Calu3 (cell line): ENCODE data around the gene DOHH. TPM values are rescaled to one million over a fixed set of nuclear protein-coding genes. Genes with fewer than 3 reads are reported as not detected.

Source experiments
- BruUV-seq: library from RNA; stranded (reverse); fragments of 400-500 nt; replicated peaks from 2 replicates; lab custom pipeline; 2021; lab: Mats Ljungman, UMichigan
- CTCF ChIA-PET: fragments of 300-600 bp; sonication (Branson Sonifier 250); formaldehyde crosslinking; loops from one replicate; lab custom pipeline; 2022; ENCODE audit warnings: antibody characterized with exemption; lab: Charles Lee
- DNase-seq: peaks from one replicate; pipeline ENCODE4 v3.0.0; 2022
- H3K27ac Mint-ChIP-seq: one replicate; pipeline ENCODE4 v1.8.0; 2022; ENCODE audit warnings: mixed read lengths; ENCODE audit not compliant: unreplicated experiment
- H3K27me3 Mint-ChIP-seq: one replicate; pipeline ENCODE4 v1.8.0; 2022; ENCODE audit warnings: mixed read lengths; ENCODE audit not compliant: unreplicated experiment
- H3K36me3 Mint-ChIP-seq: one replicate; pipeline ENCODE4 v1.8.0; 2022; ENCODE audit warnings: mild to moderate bottlenecking, moderate library complexity, mixed read lengths; ENCODE audit not compliant: insufficient read depth, unreplicated experiment
- H3K4me1 Mint-ChIP-seq: one replicate; pipeline ENCODE4 v1.8.0; 2022; ENCODE audit warnings: mild to moderate bottlenecking, low read depth, mixed read lengths; ENCODE audit not compliant: unreplicated experiment
- H3K4me3 Mint-ChIP-seq: one replicate; pipeline ENCODE4 v1.8.0; 2022; ENCODE audit warnings: mild to moderate bottlenecking, low read depth, moderate library complexity, mixed read lengths; ENCODE audit not compliant: unreplicated experiment
- H3K9me3 Mint-ChIP-seq: one replicate; pipeline ENCODE4 v1.8.0; 2022; ENCODE audit warnings: low read depth, mixed read lengths; ENCODE audit not compliant: unreplicated experiment
- CTCF ChIP-seq: fragments of 200-600 bp; IDR thresholded peaks from one replicate; pipeline ENCODE4 v1.8.0; 2022; ENCODE audit warnings: antibody characterized with exemption; ENCODE audit not compliant: unreplicated experiment
- intact Hi-C: fragments of 100-400 bp; cut with micrococcal nuclease; formaldehyde crosslinking; loops from one replicate; pipeline ENCODE4 v1.10.0; 2022; ENCODE audit not compliant: unreplicated experiment
- total RNA-seq: library from RNA; stranded (reverse); gene quantifications from 2 replicates; pipeline ENCODE4 v1.2.3, GENCODE V29; 2022

The DOHH gene
- total RNA-seq, 1 experiment from 2014 or later, result 11.6 TPM

GRCh38 chr19:3465552-3465951, 34.9 kb downstream of the DOHH start:
- no peaks in the 10 kb centered on the region for H3K4me1 Mint-ChIP-seq
- peaks cover 10% of the 10 kb centered on the region for H3K27me3 Mint-ChIP-seq
- peaks cover 15% of the 10 kb centered on the region for H3K36me3 Mint-ChIP-seq
- H3K4me3 Mint-ChIP-seq, result no peak overlapping the region
- peaks cover 2% of the 10 kb centered on the region for H3K9me3 Mint-ChIP-seq
- intact Hi-C loops, result no loop called here
- no peak overlapping the region for H3K27ac Mint-ChIP-seq
- no TSS peak for BruUV-seq
- CTCF ChIA-PET, result no interaction called here
- no peak for TF ChIP-seq CTCF
- no peak for DNase-seq

- Mint-ChIP-seq H3K36me3 (peaks cover 15% of the 10 kb centered on the region), H3K9me3 (peaks cover 2% of the 10 kb centered on the region), H3K4me3 (no peak overlapping the region), H3K27ac (no peak overlapping the region), H3K27me3 (peaks cover 2% of the 10 kb centered on the region), H3K4me1 (no peaks in the 10 kb centered on the region)
- no TSS peak for BruUV-seq
- no peak for TF ChIP-seq CTCF
- DNase-seq, result no peak
- CTCF ChIA-PET, result no interaction called here
- intact Hi-C loops, result no loop called here
Observed at GRCh38 chr19:3464587-3465235, 35.8 kb downstream of the DOHH start.

- BruUV-seq, result no TSS peak
- H3K9me3 Mint-ChIP-seq, result peaks cover 2% of the 10 kb centered on the region
- CTCF ChIA-PET, result no interaction called here
- no peaks in the 10 kb centered on the region for H3K27me3 Mint-ChIP-seq
- H3K27ac Mint-ChIP-seq, result no peak overlapping the region
- no peak for DNase-seq
- intact Hi-C loops, result no loop called here
- H3K36me3 Mint-ChIP-seq, result peaks cover 15% of the 10 kb centered on the region
- no peaks in the 10 kb centered on the region for H3K4me1 Mint-ChIP-seq
- TF ChIP-seq CTCF, result no peak
- H3K4me3 Mint-ChIP-seq, result no peak overlapping the region
Observed at GRCh38 chr19:3463714-3464586, 36.5 kb downstream of the DOHH start.

GRCh38 chr19:3462991-3463713, 37.3 kb downstream of the DOHH start:
- DNase-seq, result no peak
- Mint-ChIP-seq H3K4me1 (no peaks in the 10 kb centered on the region), H3K4me3 (no peak overlapping the region), H3K27ac (no peak overlapping the region), H3K27me3 (no peaks in the 10 kb centered on the region), H3K9me3 (peaks cover 2% of the 10 kb centered on the region), H3K36me3 (peaks cover 15% of the 10 kb centered on the region)
- BruUV-seq, result no TSS peak
- CTCF ChIA-PET, result no interaction called here
- no peak for TF ChIP-seq CTCF
- intact Hi-C loops, result no loop called here
